ENCODE data around the gene TLK1.

The TLK1 gene

GRCh38 chr2:171004363-171004762 is 156.3 kb downstream of the TLK1 start:
- DNase-seq (ENCODE audit: low read depth in 2 of 2) = no peak

GRCh38 chr2:170999654-171000053 is 161.0 kb downstream of the TLK1 start:
- DNase-seq (ENCODE audit: low read depth in 2 of 2) = no peak

DNA sequence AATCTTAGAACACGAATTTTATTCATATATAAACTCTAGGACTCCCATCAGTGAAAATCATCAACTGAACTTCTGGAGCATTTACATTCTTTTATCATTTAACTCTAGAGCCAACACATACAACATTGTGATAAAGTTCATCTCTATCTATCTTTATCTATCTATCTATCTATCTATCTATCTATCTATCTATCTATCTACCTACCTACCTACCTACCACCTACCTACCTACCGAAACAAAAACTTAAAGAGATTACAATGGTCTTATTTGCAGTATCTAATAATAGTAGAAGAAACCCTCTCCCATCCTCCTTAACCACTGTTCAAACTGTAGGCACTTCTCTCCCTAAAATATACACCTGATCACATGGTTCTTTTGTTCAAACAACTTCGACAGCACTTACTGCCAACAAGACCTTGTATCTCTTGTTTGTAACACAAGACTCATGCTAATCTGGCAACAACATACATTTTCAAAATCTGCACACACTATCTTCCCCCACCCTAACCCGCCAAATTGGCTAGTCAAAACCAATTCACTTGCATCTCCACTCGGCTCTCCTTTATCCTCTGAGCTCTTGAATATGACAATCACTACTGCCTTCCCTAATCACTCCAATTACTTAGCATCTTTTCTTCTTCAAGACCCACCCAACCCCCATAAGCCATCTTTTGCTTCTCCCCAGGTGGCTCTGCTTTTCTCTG is 162.6 kb downstream of the TLK1 start:
- DNase-seq (ENCODE audit: low read depth in 2 of 2) = no peak

- no peak for DNase-seq (ENCODE audit: low read depth in 2 of 2)
Measured at GRCh38 chr2:170996316-170996715, 164.4 kb downstream of the TLK1 start.

DNA sequence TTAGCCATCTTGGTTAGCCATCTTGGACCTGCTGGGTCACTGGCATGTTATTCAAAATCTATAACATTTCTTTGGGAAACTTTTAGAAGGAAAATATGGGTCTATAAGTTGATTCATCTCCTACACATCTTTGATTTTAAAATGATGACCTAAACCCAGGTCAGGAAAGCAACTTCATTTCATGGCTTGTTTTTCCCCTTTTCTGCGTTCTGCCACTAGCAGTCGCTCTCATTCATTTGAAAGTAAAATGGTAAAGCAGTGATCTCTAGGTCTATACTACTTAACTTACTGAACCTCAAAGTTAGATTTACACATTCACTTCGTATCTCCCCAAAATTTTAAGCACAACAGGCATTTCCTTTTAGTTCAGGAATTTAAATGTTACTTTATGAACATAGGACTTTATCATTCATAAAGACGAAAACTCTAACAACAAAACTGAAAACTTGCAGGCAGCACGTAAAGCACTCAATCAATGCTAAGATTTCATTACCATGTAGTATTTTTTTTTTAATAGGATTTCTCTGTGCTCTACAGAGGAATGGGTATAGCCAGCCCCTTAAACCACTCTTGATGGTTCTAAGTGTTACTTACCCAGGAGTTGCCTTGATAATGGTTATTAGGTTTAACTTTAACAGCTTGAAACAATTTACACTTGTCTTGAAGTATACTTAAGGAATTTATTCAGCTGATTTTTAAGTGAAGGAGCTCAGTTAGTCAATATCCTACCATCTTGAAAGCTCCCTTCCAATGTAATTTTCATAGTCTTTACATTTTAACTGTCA is 169.1 kb downstream of the TLK1 start:
- no peak for DNase-seq (ENCODE audit: low read depth in 2 of 2)

DNA sequence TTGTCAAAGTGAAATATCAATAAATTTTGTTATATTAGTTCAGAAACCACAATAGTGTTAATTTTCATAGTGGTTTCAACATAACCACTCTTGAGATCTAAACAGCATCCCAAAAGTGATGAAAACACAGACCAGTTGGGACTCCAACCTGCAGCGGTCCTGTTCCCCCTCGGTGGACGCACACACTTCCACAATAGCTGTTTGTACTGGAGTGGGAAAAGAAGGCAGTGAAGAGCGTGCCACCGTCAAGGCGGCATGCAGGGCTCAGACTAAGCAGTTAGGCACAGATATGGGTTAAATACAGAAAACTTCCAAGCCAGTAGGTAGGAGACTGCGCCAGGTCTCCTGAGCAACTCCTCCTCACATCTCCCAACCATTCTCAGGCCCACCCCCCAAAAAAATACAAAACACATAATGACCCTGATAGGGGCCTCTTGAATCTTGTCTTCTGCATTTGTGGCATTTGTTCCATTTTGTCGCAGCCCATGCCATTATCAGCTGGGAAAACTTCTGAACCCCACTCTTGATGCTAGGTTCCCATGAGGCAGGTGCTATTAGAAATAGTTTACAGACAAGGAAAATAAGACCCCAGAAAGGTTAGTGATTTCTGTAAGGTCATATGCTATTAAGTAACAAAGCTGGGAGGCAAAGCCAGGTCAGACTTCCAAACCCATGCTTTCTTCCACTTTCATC is 174.0 kb downstream of the TLK1 start:
- no peak for DNase-seq (ENCODE audit: low read depth in 2 of 2)

- no peak for DNase-seq (ENCODE audit: low read depth in 2 of 2)
Measured at GRCh38 chr2:170985407-170985806, 175.3 kb downstream of the TLK1 start.

DNA sequence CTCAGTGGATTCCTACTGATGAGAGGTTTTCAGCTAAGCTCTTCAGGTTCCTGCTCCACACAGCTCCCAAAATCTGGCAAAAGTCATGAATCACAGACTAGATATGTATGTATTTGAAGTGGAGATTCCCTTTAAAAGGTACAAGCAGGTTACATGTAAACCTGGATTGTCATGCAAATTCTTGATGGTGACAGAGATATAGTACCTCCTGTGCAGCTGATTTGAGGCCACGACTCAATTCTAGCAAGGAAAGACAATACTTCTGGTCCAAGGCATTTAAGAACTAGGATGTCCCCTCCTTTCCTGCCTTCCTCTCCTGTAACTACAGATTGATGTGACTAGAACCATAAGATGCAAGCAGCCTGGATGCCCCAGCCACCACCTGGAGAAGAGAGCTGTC is 176.6 kb downstream of the TLK1 start:
- DNase-seq (ENCODE audit: low read depth in 2 of 2) = no peak

- DNase-seq (ENCODE audit: low read depth in 2 of 2) = no peak
Measured at GRCh38 chr2:170975943-170976270, 184.8 kb downstream of the TLK1 start.

DNA sequence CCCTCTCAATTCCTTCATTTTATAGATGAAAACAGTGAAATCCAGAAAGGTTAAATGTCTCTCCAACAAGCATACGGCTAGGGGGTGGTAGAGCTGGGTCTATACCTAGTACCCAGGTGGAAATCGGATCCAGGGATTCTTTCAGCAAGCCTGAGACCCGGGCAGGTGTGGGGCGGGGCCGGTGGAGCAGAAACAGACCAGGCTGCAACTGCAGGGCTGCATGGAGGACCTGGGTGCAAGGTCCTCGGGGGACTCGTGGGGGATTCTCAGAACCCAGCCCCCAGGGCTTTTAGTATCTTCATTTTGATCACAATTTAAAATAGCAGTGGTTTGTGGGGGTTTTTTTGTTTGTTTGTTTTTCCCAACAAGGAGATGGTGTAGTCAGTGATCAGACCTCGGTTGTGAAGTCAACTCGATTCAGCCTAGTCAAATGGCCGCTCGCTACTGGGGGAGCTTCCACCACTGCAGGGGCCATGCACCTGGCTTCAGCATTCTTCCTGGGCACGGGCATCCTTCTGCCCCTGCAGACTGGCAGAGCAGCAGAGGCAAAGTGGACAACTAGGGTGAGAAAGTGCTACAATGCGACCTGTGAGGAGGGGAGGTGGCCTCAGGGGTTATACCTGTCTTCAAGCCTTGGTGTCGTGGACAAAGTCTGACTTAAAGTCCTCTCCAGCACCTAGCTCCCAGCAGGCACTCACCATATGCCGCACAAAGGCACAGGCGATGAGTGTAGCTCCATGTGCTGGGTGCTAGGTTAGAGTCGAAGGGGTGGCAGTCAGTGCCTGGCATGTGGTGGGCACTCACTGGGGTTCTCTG is 185.4 kb downstream of the TLK1 start:
- DNase-seq (ENCODE audit: low read depth in 2 of 2) = no peak

- DNase-seq (ENCODE audit: low read depth in 2 of 2) = no peak
Measured at GRCh38 chr2:170974304-170974993, 186.2 kb downstream of the TLK1 start.

- DNase-seq (ENCODE audit: low read depth in 2 of 2) = peak; percentile 82
Measured at GRCh38 chr2:170973492-170974303, 187.0 kb downstream of the TLK1 start.

- DNase-seq (ENCODE audit: low read depth in 2 of 2) = no peak
Measured at GRCh38 chr2:170973225-170973491, 187.5 kb downstream of the TLK1 start.

DNA sequence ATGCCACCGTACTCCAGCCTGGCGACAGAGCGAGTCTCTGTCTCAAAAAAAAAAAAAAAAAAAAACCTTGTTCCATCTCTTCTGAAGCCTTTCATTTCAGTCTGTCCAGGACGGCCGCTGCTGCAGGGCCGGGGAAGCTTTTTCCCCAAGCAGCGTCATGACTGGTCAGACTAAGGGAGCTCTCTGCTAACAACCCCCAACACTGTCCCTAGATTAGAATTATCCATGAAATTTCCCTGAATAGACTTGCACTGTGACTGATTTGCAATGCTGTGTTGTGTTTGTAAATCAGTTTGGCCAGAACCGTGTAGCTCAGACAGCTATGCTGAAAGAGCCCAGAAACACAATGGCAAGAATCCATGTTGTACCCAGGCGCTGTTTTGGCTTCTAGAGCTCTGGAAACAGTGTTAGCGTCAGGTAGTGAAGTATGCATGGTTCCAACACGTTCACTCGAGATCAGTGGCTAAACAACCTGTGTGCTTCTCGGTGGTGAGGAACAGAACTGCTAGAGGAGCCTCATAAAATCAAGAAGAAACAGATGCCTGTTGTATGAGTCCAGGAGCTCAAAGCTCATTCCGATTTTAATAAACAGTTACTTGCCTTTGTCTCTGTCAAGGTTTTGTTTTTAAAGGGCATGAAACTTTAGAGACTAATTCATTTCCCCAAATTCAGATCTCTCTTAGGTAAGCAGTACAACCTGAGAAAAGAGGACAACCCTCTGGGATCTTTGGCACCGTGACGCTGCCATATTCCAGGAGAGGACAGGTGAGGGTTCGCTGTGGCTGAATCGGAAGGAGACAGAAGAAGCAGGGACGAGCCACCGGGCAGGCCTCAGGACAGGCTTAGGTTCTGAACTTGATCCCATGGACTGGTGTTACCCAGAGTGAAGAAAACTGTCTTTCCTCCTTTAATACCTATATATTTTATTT is 188.1 kb downstream of the TLK1 start:
- no peak for DNase-seq (ENCODE audit: low read depth in 2 of 2)

DNA sequence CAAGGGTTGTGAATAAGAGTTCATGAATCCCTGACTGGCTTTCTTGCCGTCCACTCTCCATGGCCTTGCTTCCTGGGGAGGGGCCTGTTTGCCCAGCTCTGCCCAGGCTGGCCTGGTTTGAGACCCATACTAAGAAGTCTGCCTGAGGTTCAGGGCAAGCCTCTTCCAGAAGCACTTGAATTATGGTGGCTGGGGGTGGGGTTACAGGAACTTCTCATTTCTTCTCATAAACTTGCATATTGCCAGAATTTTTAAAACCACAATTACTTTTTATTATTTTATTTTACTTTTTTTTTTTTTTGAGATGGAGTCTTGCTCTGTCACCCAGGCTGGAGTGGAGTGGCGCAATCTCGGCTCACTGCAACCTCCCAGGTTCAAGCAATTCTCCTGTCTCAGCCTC is 189.6 kb downstream of the TLK1 start:
- DNase-seq (ENCODE audit: low read depth in 2 of 2) = no peak

GRCh38 chr2:170969872-170970496 is 190.7 kb downstream of the TLK1 start:
- no peak for DNase-seq (ENCODE audit: low read depth in 2 of 2)

DNA sequence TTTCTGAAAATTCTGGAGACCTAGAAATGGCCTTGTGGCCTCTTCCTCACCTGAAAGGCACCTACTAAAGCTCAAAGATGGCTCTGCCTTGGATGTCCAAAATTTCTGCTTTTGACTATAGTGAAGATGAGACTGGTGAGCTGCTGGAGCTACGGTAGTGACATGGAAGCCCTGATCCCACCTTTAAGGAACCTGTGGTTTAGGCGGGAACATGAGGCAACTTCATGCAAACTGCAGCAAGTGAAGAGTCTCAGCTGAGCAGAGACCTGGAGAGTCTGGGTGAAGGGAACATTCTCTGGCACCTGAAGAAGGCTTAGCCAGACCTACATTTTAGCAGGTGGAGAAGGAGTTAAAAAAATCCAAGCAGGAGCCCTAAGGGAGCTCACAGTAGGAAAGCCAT is 191.7 kb downstream of the TLK1 start:
- DNase-seq (ENCODE audit: low read depth in 2 of 2) = no peak

DNA sequence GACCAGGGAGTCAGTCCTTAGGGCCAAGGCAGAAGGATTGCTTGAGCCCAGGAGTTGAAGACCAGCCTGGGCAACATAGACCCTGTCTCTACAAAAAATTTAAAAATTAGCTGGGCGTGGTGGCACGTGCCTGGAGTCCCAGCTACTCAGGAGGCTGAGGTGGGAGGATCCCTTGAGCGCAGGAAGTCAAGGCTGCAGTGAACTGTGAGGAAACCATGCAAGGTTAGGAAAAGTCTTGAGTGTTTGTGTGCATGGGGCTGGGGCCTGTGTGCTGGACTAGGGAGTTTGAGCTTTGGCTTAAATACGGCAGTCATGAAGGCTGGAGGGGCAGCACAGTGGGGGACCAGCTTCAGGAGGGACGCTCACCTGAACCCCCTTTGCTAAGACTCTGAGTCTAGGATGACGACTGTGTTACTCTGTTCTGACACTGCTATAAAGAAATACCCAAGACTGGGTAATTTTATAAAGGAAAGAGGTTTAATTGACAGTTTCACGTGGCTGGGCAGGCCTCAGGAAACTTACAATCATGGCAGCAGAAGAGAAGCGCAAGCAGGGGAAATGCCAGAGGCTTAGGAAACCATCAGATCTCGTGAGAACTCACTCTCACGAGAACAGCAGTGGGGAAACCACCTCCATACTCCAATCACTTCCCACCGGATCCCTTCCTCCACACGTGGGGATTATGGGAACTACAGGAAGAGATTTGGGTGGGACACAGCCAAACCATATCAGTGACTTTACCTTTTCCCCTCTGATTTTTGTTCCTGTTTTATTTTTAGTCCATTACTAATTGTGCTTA is 192.3 kb downstream of the TLK1 start:
- no peak for DNase-seq (ENCODE audit: low read depth in 2 of 2)
